Gastrocnemius medialis (tissue), 4 donors: ENCODE results near the gene MLIP.

ENCODE experiments used
- POLR2A ChIP-seq, 2 donors: fragments of 450-650 bp; IDR thresholded peaks; one replicate each; pipeline ENCODE4 v1.6.1; 2017; ENCODE audit warnings: antibody characterized with exemption in 2 of 2, mild to moderate bottlenecking in 2 of 2, moderate library complexity in 2 of 2
- TF ChIP-seq, protein P1 (sequence below), 5 experiments: fragments of 450-650 bp in 3 of 5; fragments of 200-600 bp in 2 of 5; sonication (generic) in 2 of 5; IDR thresholded peaks in 4 of 5; conservative IDR thresholded peaks in 1 of 5; 1 replicate in 4 of 5; 2 replicates in 1 of 5; pipeline ENCODE4 v1.5.1; 2016 to 2019; ENCODE audit warnings: antibody characterized with exemption in 5 of 5, mild to moderate bottlenecking in 3 of 5, moderate library complexity in 3 of 5

DNA sequence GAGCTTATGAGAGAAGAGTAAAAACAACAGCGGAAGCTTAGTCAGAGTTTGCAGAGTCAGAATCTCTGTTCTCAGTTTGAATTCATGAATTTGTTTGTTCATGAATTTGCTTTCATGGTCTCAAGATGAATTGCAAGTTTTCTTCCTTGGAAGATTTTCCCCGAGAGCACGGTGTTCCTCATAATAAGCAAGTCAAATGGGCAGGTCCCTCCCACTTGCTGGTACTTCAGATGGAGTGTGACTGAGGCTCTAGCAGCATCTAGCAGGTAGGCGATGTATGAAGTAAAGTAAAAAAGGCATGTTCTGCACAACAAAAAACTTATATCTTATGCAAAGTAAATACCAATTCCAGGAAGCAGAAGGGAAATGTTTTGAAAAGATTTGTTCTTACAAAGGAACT lies 15.5 kb upstream of the MLIP start:
- TF ChIP-seq, protein P1, sequence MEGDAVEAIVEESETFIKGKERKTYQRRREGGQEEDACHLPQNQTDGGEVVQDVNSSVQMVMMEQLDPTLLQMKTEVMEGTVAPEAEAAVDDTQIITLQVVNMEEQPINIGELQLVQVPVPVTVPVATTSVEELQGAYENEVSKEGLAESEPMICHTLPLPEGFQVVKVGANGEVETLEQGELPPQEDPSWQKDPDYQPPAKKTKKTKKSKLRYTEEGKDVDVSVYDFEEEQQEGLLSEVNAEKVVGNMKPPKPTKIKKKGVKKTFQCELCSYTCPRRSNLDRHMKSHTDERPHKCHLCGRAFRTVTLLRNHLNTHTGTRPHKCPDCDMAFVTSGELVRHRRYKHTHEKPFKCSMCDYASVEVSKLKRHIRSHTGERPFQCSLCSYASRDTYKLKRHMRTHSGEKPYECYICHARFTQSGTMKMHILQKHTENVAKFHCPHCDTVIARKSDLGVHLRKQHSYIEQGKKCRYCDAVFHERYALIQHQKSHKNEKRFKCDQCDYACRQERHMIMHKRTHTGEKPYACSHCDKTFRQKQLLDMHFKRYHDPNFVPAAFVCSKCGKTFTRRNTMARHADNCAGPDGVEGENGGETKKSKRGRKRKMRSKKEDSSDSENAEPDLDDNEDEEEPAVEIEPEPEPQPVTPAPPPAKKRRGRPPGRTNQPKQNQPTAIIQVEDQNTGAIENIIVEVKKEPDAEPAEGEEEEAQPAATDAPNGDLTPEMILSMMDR (IDR thresholded peaks at IDR 0.05 in 4 of 5, conservative IDR thresholded peaks at IDR 0.05 in 1 of 5): no peak
- TF ChIP-seq POLR2A (IDR thresholded peaks at IDR 0.05): no peak
